HEK293T (cell line): Measurements from ENCODE around the gene IGFBPL1.
"Not testable (repeated sequence)": the region's sequence is repeated elsewhere in the genome, so short reads cannot be mapped to it uniquely, and the experiment has no call there.

Experiments used
- CTCF ChIA-PET: fragments of 350-600 bp; formaldehyde crosslinking; extraction: SDS; loops from one replicate; lab custom pipeline; 2021; ENCODE audit warnings: antibody characterized with exemption, inconsistent platforms; lab: Yijun Ruan, JAX
- POLR2A ChIA-PET: fragments of 350-600 bp; formaldehyde crosslinking; extraction: SDS; loops from one replicate; lab custom pipeline; 2020; ENCODE audit warnings: antibody characterized with exemption, inconsistent platforms; lab: Yijun Ruan, JAX
- DNase-seq: peaks from one replicate; pipeline ENCODE4 v3.0.0; 2012; ENCODE audit warnings: mixed read lengths; ENCODE audit errors: extremely low spot score
- ARNT ChIP-seq: fragments of 450-650 bp; IDR thresholded peaks from 2 replicates; pipeline ENCODE4 v1.6.1; 2017; ENCODE audit warnings: mild to moderate bottlenecking
- BHLHE40 ChIP-seq: fragments of 450-650 bp; IDR thresholded peaks from 2 replicates; pipeline ENCODE4 v1.6.1; 2016; ENCODE audit warnings: mild to moderate bottlenecking, moderate library complexity, borderline replicate concordance
- CTBP1 ChIP-seq: fragments of 450-650 bp; IDR thresholded peaks from 2 replicates; pipeline ENCODE4 v1.6.1; 2016; ENCODE audit warnings: borderline replicate concordance
- ELF4 ChIP-seq: fragments of 450-650 bp; IDR thresholded peaks from 2 replicates; pipeline ENCODE4 v1.6.1; 2017; ENCODE audit warnings: antibody characterized with exemption
- FOXA1 ChIP-seq: fragments of 450-650 bp; IDR thresholded peaks from 2 replicates; pipeline ENCODE4 v1.6.1; 2016; ENCODE audit warnings: mild to moderate bottlenecking
- FOXK2 ChIP-seq: fragments of 450-650 bp; IDR thresholded peaks from 2 replicates; pipeline ENCODE4 v1.6.1; 2016; ENCODE audit warnings: mild to moderate bottlenecking
- FOXM1 ChIP-seq: fragments of 450-650 bp; IDR thresholded peaks from 2 replicates; pipeline ENCODE4 v1.6.1; 2017; ENCODE audit warnings: mild to moderate bottlenecking, borderline replicate concordance
- HDGF ChIP-seq: fragments of 450-650 bp; IDR thresholded peaks from 2 replicates; pipeline ENCODE4 v1.6.1; 2017; ENCODE audit warnings: antibody characterized with exemption, borderline replicate concordance
- L3MBTL2 ChIP-seq: fragments of 450-650 bp; conservative IDR thresholded peaks from 2 replicates; pipeline ENCODE4 v1.6.1; 2016; ENCODE audit warnings: mild to moderate bottlenecking
- LEF1 ChIP-seq: fragments of 450-650 bp; IDR thresholded peaks from 2 replicates; pipeline ENCODE4 v1.6.1; 2017; ENCODE audit warnings: mild to moderate bottlenecking, borderline replicate concordance
- NFRKB ChIP-seq: fragments of 450-650 bp; IDR thresholded peaks from 2 replicates; pipeline ENCODE4 v1.6.1; 2016; ENCODE audit warnings: mild to moderate bottlenecking, moderate library complexity
- SP1 ChIP-seq: fragments of 450-650 bp; IDR thresholded peaks from 2 replicates; pipeline ENCODE4 v1.6.1; 2017
- SUZ12 ChIP-seq: fragments of 450-650 bp; IDR thresholded peaks from 2 replicates; pipeline ENCODE4 v1.6.1; 2016; ENCODE audit warnings: mild to moderate bottlenecking
- TARDBP ChIP-seq: fragments of 450-650 bp; IDR thresholded peaks from 2 replicates; pipeline ENCODE4 v1.6.1; 2016
- ZNF384 ChIP-seq: fragments of 450-650 bp; IDR thresholded peaks from 2 replicates; pipeline ENCODE4 v1.6.1; 2016
- TF ChIP-seq, protein P1 (sequence below): fragments of 450-650 bp; IDR thresholded peaks from 2 replicates; pipeline ENCODE4 v1.6.1; 2016

Gene IGFBPL1, protein sequence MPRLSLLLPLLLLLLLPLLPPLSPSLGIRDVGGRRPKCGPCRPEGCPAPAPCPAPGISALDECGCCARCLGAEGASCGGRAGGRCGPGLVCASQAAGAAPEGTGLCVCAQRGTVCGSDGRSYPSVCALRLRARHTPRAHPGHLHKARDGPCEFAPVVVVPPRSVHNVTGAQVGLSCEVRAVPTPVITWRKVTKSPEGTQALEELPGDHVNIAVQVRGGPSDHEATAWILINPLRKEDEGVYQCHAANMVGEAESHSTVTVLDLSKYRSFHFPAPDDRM

DNA sequence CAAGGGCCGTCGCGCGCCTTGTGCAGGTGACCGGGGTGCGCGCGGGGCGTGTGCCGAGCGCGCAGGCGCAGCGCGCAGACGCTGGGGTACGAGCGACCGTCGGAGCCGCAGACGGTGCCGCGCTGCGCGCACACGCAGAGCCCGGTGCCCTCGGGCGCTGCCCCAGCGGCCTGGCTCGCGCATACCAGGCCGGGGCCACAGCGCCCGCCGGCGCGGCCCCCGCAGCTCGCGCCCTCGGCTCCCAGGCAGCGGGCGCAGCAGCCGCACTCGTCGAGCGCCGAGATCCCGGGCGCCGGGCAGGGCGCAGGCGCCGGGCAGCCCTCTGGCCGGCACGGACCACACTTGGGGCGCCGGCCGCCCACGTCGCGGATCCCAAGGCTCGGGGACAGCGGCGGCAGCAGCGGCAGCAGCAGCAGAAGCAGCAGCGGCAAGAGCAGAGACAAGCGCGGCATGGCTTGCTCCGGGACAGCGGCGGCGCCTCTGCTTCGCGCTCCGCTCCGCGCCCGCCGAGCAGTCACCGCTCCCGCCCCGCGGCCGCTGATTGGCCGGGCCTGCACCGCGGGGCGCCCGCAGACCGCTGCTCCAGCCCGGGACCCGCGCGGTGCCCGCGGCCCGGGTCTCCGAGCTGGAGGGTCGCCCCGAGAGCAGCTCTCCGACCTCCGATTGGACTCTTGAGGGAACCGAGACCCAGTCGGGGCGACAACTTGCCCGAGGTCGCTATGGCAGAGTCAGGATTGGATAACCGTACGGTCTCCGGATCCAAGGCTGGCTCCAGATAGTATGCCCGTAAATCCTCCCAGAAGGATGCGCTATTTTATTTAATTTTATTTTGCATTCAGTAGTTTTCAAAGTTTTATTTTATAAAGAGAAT, at the start of gene IGFBPL1:
Gene IGFBPL1, minus strand, starts transcription at position 482 of the 871 bp plus-strand sequence. Its CDS starts 30 bp downstream, at position 452.
- CTCF ChIA-PET: interaction anchor here (0.6 kb wide), 1 partner anchor 939 kb away, joined by 3 read pairs; no protein-coding TSS in a partner anchor
- peak; percentile 45 for DNase-seq
- POLR2A ChIA-PET: no interaction called here
- no peak for TF ChIP-seq L3MBTL2
- no peak for TF ChIP-seq NFRKB
- TF ChIP-seq TARDBP: no peak
- no peak for TF ChIP-seq FOXM1
- no peak for TF ChIP-seq SP1
- TF ChIP-seq HDGF: no peak
- TF ChIP-seq, protein P1, sequence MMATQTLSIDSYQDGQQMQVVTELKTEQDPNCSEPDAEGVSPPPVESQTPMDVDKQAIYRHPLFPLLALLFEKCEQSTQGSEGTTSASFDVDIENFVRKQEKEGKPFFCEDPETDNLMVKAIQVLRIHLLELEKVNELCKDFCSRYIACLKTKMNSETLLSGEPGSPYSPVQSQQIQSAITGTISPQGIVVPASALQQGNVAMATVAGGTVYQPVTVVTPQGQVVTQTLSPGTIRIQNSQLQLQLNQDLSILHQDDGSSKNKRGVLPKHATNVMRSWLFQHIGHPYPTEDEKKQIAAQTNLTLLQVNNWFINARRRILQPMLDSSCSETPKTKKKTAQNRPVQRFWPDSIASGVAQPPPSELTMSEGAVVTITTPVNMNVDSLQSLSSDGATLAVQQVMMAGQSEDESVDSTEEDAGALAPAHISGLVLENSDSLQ: no peak

DNA sequence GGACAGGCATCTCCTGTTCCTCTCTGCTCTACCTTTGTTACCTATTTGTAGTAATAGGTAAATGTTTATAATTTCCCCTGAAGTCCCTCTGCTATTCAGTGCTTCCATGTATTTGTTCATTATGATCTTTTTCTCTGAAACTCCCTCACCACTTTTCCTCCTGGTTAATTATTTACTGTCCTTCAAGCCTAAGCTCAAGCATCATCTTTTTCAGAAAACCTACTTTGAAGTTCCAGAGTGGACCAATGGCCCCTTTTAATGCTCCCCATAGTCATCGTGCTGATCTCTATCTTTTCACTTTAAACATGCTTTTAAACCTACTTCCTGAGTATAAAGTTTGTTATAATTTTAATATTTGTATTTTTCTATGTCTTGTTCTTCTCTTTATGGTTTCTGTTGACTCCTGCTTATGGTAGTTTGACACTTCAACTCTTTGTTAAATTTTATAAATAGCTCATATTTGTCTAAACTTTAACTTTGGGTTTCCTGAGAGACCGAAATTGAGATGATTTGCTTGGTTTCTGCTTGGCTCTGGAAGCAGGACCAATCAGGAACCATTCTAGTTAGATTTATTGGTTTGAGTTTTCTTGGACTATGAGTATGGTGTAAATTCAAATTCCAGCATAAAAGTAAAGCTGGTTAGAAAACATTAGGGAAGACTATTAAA, 48.5 kb upstream of the IGFBPL1 start:
- POLR2A ChIA-PET, DNase-seq, CTCF ChIA-PET: not testable (repeated sequence)

DNA sequence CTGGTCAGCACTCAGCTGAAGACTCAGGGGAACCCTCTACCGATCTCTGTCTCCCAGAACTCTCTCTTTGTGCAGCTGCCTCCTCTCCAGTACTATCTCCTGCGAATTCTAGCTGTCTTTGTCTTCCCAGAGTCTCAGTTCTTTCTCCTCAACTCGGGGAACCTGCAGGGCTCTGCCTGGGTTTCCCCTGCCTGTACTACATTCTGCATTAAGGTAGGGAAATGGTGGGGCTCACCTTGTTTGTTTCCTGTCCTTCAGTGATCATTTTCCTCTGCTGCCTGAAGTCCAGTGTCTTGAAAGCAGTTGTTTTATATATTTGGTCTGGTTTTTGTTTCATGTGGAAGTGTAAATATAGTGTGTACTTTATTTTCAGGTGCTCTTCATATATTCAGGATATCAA, 43.1 kb upstream of the IGFBPL1 start:
- CTCF ChIA-PET: no interaction called here
- no peak for TF ChIP-seq CTBP1
- TF ChIP-seq L3MBTL2: no peak
- no peak for TF ChIP-seq FOXA1
- no peak for TF ChIP-seq TARDBP
- no peak for TF ChIP-seq HDGF
- no peak for TF ChIP-seq BHLHE40
- no peak for TF ChIP-seq FOXK2
- TF ChIP-seq FOXM1: no peak
- TF ChIP-seq LEF1: no peak
- TF ChIP-seq, protein P1: no peak
- TF ChIP-seq SUZ12: no peak
- no peak for TF ChIP-seq ARNT
- no peak for TF ChIP-seq ELF4
- TF ChIP-seq NFRKB: no peak
- TF ChIP-seq ZNF384: no peak
- no peak for TF ChIP-seq SP1
- POLR2A ChIA-PET: no interaction called here
- DNase-seq: no peak

DNA sequence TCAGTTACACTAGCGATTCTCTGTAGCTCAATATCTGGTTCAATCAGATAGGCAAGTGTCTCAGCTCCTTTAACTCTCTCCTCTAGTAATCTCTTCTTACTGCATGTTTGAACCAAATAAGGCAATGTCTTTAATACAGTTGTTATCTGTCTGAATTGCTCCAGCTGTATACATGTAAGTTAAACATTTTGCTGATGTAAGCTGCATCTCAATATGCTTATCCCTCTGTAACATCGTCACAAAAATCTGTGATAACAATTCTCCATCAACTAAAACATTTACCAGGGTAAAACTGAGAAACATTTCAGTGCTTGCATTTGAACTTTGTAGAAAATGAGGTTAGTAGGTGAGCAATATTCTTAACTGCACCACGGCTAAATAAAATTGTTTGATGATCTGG, 29.6 kb upstream of the IGFBPL1 start:
- ChIA-PET POLR2A (no interaction called here), CTCF (no interaction called here)
- TF ChIP-seq NFRKB (no peak), ELF4 (no peak), TARDBP (no peak), BHLHE40 (no peak), ARNT (no peak), SP1 (no peak), CTBP1 (no peak), FOXM1 (no peak), HDGF (no peak)
- no peak for DNase-seq

DNA sequence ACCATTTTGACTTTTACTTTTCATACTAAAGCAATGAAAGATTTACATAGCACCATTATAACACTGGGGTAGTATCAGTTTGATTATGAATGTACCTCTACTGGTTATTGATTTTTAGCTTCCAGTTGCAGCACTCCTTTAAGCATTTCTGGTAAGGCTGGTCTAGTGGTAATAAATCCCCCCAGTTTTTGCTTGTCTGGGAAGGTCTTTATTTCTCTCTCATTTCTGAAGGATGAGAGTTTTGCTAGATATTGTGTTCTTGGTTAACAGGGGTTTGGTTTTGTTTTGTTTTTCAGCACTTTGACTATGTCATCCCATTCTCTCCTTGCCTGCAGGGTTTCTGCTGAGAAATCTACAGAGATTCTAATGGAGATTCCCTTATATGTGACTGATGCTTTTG, 26.9 kb upstream of the IGFBPL1 start:
- no peak for DNase-seq
- TF ChIP-seq, protein P1: no peak
- TF ChIP-seq TARDBP (no peak), FOXK2 (no peak), FOXA1 (no peak), ARNT (no peak)
- CTCF ChIA-PET: no interaction called here
- POLR2A ChIA-PET: no interaction called here

DNA sequence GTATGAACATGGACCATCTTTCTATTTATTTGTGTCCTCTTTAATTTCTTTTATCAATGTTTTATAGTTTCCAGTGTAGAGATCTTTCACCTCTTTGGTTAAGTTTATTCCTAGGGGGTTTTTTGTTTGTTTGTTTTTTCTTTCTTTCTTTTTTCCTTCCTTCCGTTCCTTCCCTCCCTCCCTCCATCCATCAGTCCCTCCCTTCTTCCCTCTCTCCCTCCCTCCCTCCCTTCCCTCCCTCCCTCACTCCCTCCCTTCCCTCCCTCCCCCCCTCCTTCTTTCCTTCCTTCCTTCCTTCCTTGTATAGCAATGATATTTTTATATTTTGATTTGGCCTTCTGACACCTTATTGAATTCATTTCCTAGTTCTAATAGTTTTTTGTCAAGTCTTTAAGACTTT, 23.4 kb upstream of the IGFBPL1 start:
- no peak for DNase-seq
- ChIA-PET CTCF (no interaction called here), POLR2A (no interaction called here)
- TF ChIP-seq ARNT: no peak
- TF ChIP-seq NFRKB: no peak
- TF ChIP-seq SUZ12: no peak
